B cell (primary cell): ENCODE measurements around the gene HILPDA.
"Not testable (repeated sequence)": the region's sequence is repeated elsewhere in the genome, so short reads cannot be mapped to it uniquely, and the experiment has no call there.

Experiments used
- CTCF ChIP-seq: fragments of 200-600 bp; IDR thresholded peaks from one replicate; pipeline ENCODE4 v1.8.0; 2022; ENCODE audit warnings: antibody characterized with exemption, mild to moderate bottlenecking
- EZH2 ChIP-seq: IDR thresholded peaks from 2 replicates; pipeline ENCODE4 v1.6.1; 2012; ENCODE audit warnings: borderline replicate concordance, low read depth, mild to moderate bottlenecking, moderate library complexity, low read length; ENCODE audit not compliant: insufficient read depth, poor library complexity, severe bottlenecking

GRCh38 chr7:128463933-128464332 is 8.3 kb downstream of the HILPDA start:
- TF ChIP-seq EZH2, CTCF: not testable (repeated sequence)
